CD1c-positive myeloid dendritic cell (primary cell): ENCODE results near the gene BTBD16.

ENCODE experiments used
- DNase-seq: peaks from one replicate; pipeline ENCODE4 v3.0.0-alpha.2; 2016; ENCODE audit errors: extremely low spot score

The BTBD16 gene

DNA sequence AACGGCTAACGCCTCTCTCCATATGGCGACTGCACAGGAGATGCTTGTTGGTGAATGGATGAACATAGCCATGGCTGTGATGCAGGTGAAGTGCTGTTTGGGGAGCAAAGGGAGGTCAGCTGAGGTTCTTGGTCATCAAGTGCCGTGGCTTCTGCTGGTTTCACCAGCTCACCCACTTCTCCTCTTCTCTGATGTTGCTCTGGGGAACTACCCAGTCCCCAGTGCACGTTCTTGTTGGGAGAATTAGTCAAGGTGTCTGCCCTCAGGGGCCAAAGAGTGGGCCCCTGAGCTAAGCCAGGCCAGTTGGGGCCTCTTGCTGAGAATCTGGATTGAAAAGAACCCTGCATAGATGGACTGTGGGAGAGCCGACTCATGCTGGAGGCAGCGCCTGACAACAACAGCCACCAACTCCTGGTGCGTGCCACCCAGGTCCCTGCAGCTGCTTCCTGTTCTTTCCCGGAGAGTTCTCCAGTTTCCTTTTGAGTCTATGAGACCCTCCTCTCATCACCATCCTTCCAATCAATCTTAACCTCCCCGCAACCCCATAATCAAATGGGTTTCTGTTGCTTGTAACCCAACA is 3.0 kb downstream of the BTBD16 start:
- DNase-seq = no peak

DNA sequence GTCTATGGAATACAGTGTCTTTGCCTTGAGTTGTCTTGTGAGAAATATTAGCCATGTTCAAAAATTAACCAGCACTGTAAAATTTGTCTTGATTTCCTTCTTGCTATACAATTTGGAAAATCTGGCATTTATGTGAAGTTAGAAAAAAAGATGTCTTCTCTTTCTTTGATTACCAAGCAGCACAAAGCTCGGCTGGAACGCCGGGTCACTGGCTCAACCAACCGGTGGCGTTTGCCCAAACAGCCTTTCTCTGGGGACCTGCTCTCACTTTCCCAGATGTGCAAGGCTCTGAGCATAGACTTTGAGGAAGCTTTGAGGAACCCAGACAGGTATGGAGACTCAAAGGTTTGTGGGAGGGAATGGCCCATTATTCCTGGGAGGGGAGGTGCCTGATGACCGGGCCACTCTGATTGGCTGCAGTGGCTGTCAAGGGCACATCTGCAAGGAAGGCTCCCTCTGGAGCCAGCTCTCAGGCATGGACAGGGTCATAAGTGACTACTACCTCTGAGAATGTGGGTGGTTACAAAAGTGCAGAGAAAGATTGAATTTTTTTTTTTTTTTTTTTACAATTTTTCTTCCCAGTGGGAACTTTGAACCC is 5.6 kb downstream of the BTBD16 start:
- no peak for DNase-seq

GRCh38 chr10:122277526-122278136 is 6.5 kb downstream of the BTBD16 start:
- no peak for DNase-seq

DNA sequence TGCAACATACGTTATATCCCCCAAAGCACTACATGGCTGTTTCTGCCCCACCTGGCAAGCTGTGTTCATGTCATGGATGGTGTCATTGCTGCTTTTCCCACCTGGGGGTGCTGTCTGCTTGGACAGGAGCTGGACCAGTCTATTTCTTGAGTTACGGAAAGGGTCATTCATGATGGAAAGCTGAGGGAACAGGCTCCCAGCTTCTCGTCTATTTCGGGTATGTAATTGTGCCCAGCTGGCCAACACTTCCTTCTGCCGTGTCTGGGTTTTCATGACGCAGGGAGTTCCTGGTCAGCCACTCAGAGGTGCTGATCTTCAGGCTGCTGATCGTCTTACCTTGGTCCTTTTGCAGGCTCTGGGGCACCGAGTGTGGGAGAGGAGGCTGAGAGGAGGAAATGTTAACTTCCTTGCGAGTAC is 8.6 kb downstream of the BTBD16 start:
- peak; percentile 6 for DNase-seq

GRCh38 chr10:122280156-122280555 is 9.1 kb downstream of the BTBD16 start:
- DNase-seq = no peak

DNA sequence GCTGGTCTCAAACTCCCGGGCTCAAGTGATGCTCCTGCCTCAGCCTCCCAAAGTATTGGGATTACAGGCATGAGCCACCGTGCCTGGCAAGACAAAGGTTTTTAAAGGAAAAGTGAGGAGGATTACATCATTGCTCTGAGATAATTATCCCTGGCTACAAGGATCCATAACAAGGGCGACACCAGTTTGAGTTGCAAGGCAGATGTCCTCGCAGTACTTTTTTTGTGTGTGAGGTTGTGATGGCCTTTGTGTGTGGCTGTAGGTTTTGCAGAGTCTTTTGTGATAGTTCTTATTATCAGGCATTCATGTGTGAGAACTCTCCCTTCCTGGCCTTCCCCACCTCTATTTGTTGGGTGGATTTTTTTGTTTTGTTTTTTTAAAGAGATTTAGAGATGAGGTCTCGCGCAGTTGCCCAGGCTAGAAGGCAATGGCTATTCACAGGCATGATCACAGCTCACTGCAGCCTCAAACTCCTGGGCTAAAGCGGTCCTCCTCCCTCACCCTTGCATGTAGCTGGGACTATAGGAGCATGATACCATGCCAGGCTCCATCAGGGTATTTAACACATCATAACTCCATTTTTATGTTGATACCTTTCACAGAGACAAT is 10.0 kb downstream of the BTBD16 start:
- DNase-seq = no peak

GRCh38 chr10:122281751-122282150 is 10.7 kb downstream of the BTBD16 start:
- DNase-seq = no peak

DNA sequence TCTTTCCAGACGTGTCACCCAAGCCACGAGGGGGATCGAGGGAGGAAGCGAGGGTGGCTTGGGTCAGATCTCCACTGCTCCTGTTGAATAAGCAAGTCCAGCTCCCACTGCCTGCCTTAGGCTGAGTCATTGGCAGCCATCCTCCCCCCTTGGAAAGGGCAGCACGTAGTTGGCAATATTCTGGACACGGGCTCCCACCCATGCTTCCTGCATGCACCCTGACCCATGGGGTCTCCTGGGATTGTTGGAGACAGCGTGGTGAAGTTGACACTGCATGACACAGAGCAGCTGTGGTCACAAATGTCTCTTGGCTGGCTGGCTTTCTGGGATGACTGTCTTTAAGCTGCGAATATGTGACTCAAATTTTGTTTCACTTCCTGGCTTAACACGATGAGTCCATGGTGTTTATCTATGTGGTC is 11.2 kb downstream of the BTBD16 start:
- no peak for DNase-seq

GRCh38 chr10:122282909-122283308 is 11.8 kb downstream of the BTBD16 start:
- DNase-seq = no peak

- DNase-seq = no peak
These were observed 14.7 kb downstream of the BTBD16 start for GRCh38 chr10:122285506-122286444.

- DNase-seq = no peak
These were observed 15.8 kb downstream of the BTBD16 start for GRCh38 chr10:122286867-122287266.

DNA sequence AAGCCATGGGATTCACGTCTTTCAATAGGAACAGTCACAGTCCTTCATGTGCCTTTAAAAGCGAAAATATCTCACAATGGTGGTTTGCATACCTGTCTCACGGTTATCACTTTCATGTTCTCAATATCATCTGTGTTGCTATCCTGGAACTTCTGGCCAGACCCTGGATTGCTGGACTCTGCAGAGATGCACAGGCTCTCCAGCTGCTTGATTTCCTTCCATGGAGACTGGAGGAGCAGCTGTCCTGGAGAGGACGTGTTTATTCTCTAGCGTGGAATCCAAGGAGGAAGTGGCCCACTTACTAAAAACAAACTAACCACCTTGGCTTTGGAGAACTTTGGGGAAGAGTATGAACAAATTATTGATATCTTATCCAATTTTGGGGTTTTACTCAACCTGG is 16.5 kb downstream of the BTBD16 start:
- no peak for DNase-seq

GRCh38 chr10:122288262-122288661 is 17.2 kb downstream of the BTBD16 start:
- DNase-seq = no peak

DNA sequence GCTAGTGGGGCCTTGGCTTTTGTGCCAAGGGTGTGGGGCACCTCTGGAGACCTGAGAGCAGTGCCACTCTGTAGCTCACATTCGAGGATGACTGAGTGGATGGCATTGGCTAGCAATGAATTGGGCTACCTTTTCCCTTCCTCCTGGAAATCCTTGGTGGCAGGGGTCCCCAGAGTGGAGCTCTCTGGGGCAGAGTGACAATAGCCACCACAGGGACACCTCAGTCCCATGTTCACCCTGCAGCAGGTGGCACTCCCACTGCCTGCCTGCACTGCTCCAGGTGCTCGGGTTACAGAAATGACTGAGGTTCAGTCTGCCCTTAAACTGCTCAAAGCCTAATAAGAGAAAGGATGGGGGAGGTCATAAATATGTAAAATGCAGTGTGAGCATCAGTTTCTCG is 17.8 kb downstream of the BTBD16 start:
- no peak for DNase-seq

- DNase-seq = no peak
These were observed 19.2 kb downstream of the BTBD16 start for GRCh38 chr10:122290334-122290733.

DNA sequence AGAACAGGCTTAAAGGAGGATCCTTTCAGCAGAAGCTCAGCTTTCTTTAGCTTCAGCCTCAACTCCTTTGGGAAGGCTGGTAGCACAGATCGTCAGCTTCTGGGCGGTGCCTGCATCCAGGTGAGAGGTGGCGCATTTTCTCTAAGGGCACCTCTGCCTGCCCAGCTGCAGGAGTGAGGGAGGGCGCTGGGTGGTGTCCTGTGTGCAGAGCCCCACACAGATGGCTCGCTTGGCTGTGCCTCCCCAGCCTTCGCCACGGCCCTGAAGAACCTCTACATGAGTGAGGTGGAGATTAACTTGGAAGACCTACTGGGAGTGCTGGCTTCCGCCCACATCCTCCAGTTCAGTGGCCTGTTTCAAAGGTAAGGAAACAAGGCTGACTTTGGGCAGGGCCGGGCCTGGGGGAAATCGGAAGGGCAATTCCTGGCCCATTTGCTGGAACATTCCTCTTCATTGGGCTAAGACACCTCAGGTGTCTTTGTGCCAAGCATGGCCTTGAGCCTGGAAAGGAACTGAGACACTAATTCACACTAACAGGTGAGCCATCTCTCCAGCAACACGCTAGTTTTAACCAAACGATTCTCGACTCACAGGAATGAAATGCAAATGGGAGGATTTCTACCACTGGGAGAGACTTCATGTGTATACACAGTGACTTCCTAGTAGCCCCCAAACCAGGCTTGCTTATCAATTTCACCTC is 19.9 kb downstream of the BTBD16 start:
- no peak for DNase-seq

- DNase-seq = no peak
These were observed 20.6 kb downstream of the BTBD16 start for GRCh38 chr10:122291739-122292138.

- DNase-seq = no peak
These were observed 21.3 kb downstream of the BTBD16 start for GRCh38 chr10:122292376-122292775.

GRCh38 chr10:122293156-122293960 is 22.3 kb downstream of the BTBD16 start:
- DNase-seq = no peak

DNA sequence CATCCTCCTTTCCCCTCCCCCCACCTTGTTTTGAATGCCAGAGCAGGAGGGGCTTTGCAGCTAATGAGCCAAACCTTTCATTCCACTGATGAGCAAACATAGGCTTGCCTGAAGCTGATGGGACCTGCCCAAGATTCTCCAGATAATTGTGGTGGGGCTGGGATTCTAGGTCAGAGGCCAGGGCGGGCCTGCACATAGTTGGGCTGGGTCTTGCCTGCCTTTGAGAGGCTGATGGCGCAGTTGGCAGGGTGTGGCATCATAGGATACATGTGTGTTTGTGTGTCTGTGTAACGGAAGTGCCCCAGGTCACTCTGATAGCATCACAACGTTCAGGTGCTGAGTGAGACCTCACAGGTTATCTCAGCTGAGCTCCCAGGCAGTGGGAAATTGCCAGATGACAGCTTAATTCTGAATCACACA is 22.9 kb downstream of the BTBD16 start:
- no peak for DNase-seq
